Fibroblast of lung (primary cell): ENCODE measurements around the gene EXOC3.

Experiments used
- CTCF ChIP-seq, 2 donors: IDR thresholded peaks in 1 of 2; conservative IDR thresholded peaks in 1 of 2; 1 replicate in 1 of 2; 2 replicates in 1 of 2; pipeline ENCODE4 v1.5.1; 2011 to 2012; ENCODE audit warnings: low read length in 2 of 2, control low read depth in 1 of 2, inconsistent platforms in 1 of 2, low read depth in 1 of 2, mild to moderate bottlenecking in 1 of 2
- EZH2 ChIP-seq: IDR thresholded peaks from 2 replicates; pipeline ENCODE4 v1.5.1; 2012; ENCODE audit warnings: low read length, control low read depth, mild to moderate bottlenecking; ENCODE audit errors: missing control alignments

GRCh38 chr5:423626-424261, 19.2 kb upstream of the EXOC3 start:
- TF ChIP-seq CTCF (conservative IDR thresholded peaks at IDR 0.05 in 1 of 2, IDR thresholded peaks at IDR 0.05 in 1 of 2; ENCODE audit: low read depth in 1 of 2, low read length in 2 of 2) (no peak), EZH2 (no peak)
